HG03095 (cell line): ENCODE measurements around the gene METTL1.
"Not testable (repeated sequence)": the region's sequence is repeated elsewhere in the genome, so short reads cannot be mapped to it uniquely, and the experiment has no call there.

ENCODE experiments used
- ATAC-seq: cut with Tn5 transposase; IDR thresholded peaks from one replicate; pipeline ENCODE4 v1.9.1; 2021; ENCODE audit warnings: moderate library complexity; ENCODE audit not compliant: unreplicated experiment

Gene METTL1

GRCh38 chr12:57726151-57726883, 45.6 kb downstream of the METTL1 start:
- no peak for ATAC-seq

GRCh38 chr12:57725851-57726150, 46.1 kb downstream of the METTL1 start:
- ATAC-seq, result no peak

GRCh38 chr12:57724936-57725740, 46.8 kb downstream of the METTL1 start:
- no peak for ATAC-seq

GRCh38 chr12:57724003-57724935, 47.6 kb downstream of the METTL1 start:
- no peak for ATAC-seq

- ATAC-seq, result no peak
Measured at GRCh38 chr12:57723630-57723962, 48.3 kb downstream of the METTL1 start.

GRCh38 chr12:57722716-57723629, 48.9 kb downstream of the METTL1 start:
- no peak for ATAC-seq

GRCh38 chr12:57721846-57722608, 49.9 kb downstream of the METTL1 start:
- ATAC-seq, result not testable (repeated sequence)

GRCh38 chr12:57720606-57721595, 51.0 kb downstream of the METTL1 start:
- no peak for ATAC-seq

- ATAC-seq, result no peak
Measured at GRCh38 chr12:57719777-57720605, 51.9 kb downstream of the METTL1 start.

GRCh38 chr12:57718641-57719528, 53.0 kb downstream of the METTL1 start:
- ATAC-seq, result no peak
